Measurements from ENCODE around the gene RALGAPA1.

- TF ChIP-seq, protein P1, sequence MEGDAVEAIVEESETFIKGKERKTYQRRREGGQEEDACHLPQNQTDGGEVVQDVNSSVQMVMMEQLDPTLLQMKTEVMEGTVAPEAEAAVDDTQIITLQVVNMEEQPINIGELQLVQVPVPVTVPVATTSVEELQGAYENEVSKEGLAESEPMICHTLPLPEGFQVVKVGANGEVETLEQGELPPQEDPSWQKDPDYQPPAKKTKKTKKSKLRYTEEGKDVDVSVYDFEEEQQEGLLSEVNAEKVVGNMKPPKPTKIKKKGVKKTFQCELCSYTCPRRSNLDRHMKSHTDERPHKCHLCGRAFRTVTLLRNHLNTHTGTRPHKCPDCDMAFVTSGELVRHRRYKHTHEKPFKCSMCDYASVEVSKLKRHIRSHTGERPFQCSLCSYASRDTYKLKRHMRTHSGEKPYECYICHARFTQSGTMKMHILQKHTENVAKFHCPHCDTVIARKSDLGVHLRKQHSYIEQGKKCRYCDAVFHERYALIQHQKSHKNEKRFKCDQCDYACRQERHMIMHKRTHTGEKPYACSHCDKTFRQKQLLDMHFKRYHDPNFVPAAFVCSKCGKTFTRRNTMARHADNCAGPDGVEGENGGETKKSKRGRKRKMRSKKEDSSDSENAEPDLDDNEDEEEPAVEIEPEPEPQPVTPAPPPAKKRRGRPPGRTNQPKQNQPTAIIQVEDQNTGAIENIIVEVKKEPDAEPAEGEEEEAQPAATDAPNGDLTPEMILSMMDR (conservative IDR thresholded peaks at IDR 0.05): no peak
- TF ChIP-seq ZFX (IDR thresholded peaks at IDR 0.05): no peak
Observed at GRCh38 chr14:35506461-35506860, 302.6 kb downstream of the RALGAPA1 start.

Measured in C4-2B (cell line).